MG63 (cell line): ENCODE results near the gene CHORDC1. TPM values are rescaled to one million over a fixed set of nuclear protein-coding genes. Genes with fewer than 3 reads are reported as not detected.
"Not testable (repeated sequence)": the region's sequence is repeated elsewhere in the genome, so short reads cannot be mapped to it uniquely, and the experiment has no call there.

ENCODE experiments used
- DNase-seq: peaks from one replicate; pipeline ENCODE4 v3.0.0-alpha.2; 2020
- H3K27me3 ChIP-seq: fragments of 250-450 bp; sonication (Bioruptor Pico); 2 replicates; pipeline ENCODE4 v1.5.1; 2020; ENCODE audit warnings: mild to moderate bottlenecking, moderate library complexity
- H3K36me3 ChIP-seq: fragments of 250-450 bp; sonication (Bioruptor Pico); 2 replicates; pipeline ENCODE4 v1.5.1; 2020; ENCODE audit warnings: mild to moderate bottlenecking, moderate library complexity
- H3K4me3 ChIP-seq: fragments of 250-450 bp; sonication (Bioruptor Pico); 2 replicates; pipeline ENCODE4 v1.5.1; 2020; ENCODE audit warnings: mild to moderate bottlenecking, moderate library complexity
- H3K9me3 ChIP-seq: fragments of 250-450 bp; sonication (Bioruptor Pico); 2 replicates; pipeline ENCODE4 v1.5.1; 2020; ENCODE audit warnings: mild to moderate bottlenecking, moderate library complexity
- total RNA-seq: library from RNA; depleted of rRNA; stranded (reverse); fragments of >200 nt; shearing (Covaris generic); gene quantifications from 2 replicates; pipeline ENCODE4 v1.2.3, GENCODE V29; 2014; ENCODE audit warnings: low replicate concordance; rRNA removed

Gene CHORDC1
- total RNA-seq, 1 experiment from 2014 or later, result 73.8 TPM

GRCh38 chr11:90178751-90179150 is 44.1 kb downstream of the CHORDC1 start:
- Histone ChIP-seq H3K9me3 (no peaks in the 10 kb centered on the region), H3K36me3 (no peaks in the 10 kb centered on the region), H3K4me3 (no peak overlapping the region), H3K27me3 (no peaks in the 10 kb centered on the region)
- no peak for DNase-seq

- Histone ChIP-seq H3K36me3 (no peaks in the 10 kb centered on the region), H3K4me3 (no peak overlapping the region), H3K9me3 (no peaks in the 10 kb centered on the region), H3K27me3 (no peaks in the 10 kb centered on the region)
- no peak for DNase-seq
Observed at GRCh38 chr11:90176069-90176468, 46.8 kb downstream of the CHORDC1 start.

DNA sequence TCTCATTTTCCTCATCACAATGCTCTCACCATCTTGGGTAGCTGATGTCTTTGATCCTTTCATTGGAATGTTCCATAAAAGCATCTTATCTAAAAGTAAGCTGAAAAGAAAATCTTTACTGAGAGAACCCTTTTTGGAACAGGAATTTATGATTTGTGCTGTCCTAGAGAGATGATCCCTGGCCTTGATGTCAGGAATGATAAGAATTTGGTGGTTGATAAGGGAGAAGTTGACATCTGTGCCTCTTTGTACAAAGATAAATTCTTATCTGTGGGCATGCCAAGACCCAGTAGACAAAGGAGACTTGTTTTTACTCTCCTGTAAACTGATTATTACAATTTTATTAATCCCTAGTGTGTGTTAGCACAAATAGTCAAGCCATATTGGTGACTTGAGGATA is 51.5 kb downstream of the CHORDC1 start:
- H3K9me3 ChIP-seq, result no peaks in the 10 kb centered on the region
- H3K4me3 ChIP-seq, result no peak overlapping the region
- no peak for DNase-seq
- H3K27me3 ChIP-seq, result no peaks in the 10 kb centered on the region
- no peaks in the 10 kb centered on the region for H3K36me3 ChIP-seq

DNA sequence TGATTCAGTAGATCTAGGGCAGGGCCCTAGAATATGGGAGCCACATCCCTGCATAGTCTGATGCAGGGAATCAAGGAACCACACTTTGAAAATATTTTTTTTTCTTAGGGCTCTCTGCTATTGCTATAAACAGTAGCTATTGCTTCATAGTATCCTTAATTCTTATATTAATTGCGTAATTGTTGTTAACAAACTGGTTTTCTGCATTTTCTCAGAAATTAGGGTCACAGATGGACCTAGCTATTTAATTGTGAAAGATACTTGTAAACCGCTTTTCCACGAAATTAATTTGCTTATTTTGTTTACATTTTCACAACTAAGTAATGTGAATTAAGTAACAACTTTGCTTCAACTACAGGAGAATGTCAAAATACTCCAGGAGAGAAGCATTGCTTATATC is 54.3 kb downstream of the CHORDC1 start:
- H3K4me3 ChIP-seq, result no peak overlapping the region
- no peaks in the 10 kb centered on the region for H3K9me3 ChIP-seq
- no peak for DNase-seq
- H3K36me3 ChIP-seq, result no peaks in the 10 kb centered on the region
- no peaks in the 10 kb centered on the region for H3K27me3 ChIP-seq

DNA sequence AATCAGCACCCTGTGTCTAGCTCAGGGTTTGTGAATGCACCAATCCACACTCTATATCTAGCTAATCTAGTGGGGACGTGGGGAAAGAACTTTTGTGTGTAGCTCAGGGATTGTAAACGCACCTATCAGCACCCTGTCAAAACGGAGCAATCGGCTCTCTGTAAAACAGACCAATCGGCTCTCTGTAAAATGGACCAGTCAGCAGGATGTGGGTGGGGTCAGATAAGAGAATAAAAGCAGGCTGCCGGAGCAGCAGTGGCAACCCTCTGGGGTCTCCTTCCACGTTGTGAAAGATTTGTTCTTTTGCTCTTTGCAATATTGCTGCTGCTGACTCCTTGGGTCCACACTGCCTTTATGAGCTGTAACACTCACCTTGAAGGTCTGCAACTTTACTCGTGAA is 55.1 kb downstream of the CHORDC1 start:
- H3K36me3 ChIP-seq, DNase-seq, H3K4me3 ChIP-seq, H3K9me3 ChIP-seq, H3K27me3 ChIP-seq: not testable (repeated sequence)

GRCh38 chr11:90166982-90167573 is 55.8 kb downstream of the CHORDC1 start:
- H3K27me3 ChIP-seq, DNase-seq, H3K36me3 ChIP-seq, H3K4me3 ChIP-seq, H3K9me3 ChIP-seq: not testable (repeated sequence)

Other genes with a start within 250 kb of the CHORDC1 start
- gene TRIM49C, start 191.9 kb downstream of the CHORDC1 start, total RNA-seq, result not detected in 2 replicates
- gene UBTFL1, start 137.1 kb downstream of the CHORDC1 start, total RNA-seq, result not detected in 2 replicates
- not detected in 2 replicates for gene NAALAD2, start 88.4 kb downstream of the CHORDC1 start, total RNA-seq